GM21529 (cell line): Measurements from ENCODE around the gene HDC.
A peak's percentile ranks its signal among the peaks of the same experiment; 100 is the strongest.

Experiments
- ATAC-seq: cut with Tn5 transposase; IDR thresholded peaks from one replicate; pipeline ENCODE4 v1.9.1; 2021; ENCODE audit not compliant: unreplicated experiment

HDC gene

GRCh38 chr15:50265620-50266019 is at the start of gene HDC:
HDC (minus strand) TSS chr15:50265726; CDS start chr15:50265623, 103 bp downstream.
- no peak for ATAC-seq

- ATAC-seq = no peak
These were observed 47.1 kb upstream of the HDC start for GRCh38 chr15:50312636-50313035.

DNA sequence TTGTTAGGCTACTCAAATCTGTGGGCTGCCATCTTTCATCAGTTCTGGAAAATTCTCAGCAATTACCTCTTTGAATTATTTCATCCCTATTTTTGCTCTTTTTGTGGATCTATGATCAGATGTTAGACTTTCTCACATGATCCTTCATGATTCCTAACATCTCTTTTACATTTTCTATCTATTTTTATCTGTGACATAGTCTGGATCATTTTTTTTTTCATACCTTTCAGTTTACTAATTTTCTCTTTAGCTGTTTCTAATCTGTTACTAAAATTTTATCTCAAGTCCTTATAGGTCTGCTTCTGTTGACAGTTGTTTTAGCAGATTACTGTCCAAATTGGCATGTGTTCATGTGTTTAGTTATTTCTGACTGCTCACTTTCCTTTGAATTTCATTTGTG is 42.3 kb upstream of the HDC start:
- ATAC-seq = no peak

DNA sequence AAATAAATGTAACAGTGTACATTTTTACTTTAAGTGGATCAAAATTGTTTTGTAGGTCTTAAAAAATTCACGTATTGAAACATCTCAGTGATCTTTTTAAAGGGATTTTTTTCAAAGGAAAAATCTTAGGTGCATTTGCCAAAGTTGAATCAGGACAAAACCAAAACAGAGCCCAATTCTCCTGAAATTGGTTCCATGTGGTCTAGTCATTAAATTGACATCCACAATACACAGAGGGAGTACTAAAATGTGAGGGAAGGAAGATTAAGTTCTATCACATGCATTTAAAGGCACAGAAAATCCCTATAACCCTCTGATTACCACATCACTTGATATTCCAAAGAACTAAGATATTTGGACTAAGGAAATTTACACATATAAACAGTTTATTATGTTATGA is 39.3 kb upstream of the HDC start:
- no peak for ATAC-seq

DNA sequence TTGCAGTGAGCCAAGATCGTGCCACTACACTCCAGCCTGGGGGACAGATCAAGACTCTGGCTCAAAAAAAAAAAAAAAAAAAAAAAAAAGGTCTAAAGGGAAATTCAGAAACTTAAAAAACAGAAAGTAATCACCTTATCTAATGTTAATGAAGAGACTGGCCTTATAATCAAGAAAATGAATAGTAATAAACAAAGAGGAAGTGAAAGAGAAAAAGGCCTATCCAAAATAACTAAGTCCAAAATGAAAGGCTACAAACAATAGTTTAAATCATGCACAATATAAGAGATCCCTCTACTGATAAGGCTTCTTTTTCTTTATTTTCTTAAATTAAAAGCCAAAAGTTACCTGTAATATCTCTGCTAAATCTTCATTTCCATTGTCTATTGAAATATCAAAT is 37.1 kb upstream of the HDC start:
- peak; percentile 65 for ATAC-seq

- no peak for ATAC-seq
These were observed 32.8 kb upstream of the HDC start for GRCh38 chr15:50298340-50298739.

GRCh38 chr15:50295966-50296365 is 30.4 kb upstream of the HDC start:
- ATAC-seq = no peak

- ATAC-seq = no peak
These were observed 24.2 kb upstream of the HDC start for GRCh38 chr15:50289749-50290148.

DNA sequence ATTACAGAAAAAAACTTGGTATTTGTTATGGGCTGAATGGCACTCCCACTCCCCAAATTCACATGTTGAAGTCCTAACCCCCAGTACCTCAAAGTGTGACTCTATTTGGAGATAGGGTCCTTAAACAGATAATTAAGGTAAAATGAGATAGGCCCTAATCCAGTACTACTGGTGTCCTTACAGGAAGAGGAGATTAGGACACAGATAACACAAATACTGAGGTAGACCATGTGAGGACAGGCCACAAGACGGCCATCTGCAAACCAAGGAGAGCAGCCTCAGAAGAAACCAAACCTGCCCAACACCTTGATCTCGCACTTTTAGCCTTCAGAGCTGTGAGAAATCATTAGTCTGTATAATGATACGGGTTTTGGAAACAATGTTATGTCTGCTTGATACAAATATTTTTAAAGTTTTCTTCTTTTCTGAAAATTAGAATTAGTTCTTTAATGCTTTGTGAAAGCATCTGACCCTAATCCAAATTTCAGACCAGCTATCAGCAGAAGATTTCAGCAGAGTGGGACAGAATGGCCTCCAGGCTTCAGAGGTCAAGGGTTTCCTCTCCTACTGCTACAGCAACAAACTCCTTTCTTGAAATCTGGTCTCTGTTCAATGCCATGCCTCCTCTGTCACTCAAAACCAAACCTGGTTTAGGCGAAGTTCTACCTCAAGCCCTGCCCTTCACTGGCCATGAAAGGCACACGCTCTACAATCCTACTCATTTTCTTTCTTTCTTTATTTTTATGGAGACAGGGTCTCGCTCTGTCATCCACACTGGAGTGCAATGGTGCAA is 22.0 kb upstream of the HDC start:
- no peak for ATAC-seq

GRCh38 chr15:50281427-50281826 is 15.9 kb upstream of the HDC start:
- no peak for ATAC-seq

DNA sequence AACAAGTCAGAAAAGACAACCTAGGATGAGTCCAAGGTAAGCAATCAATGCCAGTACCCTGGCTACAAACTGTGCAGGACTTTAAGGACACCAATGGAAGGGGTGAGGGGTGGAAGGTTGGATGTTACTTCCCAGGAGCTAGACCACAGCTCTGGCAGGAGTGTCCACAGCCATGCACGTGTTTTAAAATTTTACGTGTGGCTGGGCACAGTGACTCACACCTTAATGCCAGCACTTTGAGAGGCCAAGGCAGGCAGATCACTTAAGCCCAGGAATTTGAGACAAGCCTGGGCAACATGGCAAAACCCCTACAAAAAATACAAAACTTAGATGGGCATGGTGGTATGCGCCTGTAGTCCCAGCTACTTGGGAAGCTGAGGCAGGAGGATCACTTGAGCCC is 14.7 kb upstream of the HDC start:
- ATAC-seq = no peak

GRCh38 chr15:50278496-50278895 is 13.0 kb upstream of the HDC start:
- no peak for ATAC-seq

DNA sequence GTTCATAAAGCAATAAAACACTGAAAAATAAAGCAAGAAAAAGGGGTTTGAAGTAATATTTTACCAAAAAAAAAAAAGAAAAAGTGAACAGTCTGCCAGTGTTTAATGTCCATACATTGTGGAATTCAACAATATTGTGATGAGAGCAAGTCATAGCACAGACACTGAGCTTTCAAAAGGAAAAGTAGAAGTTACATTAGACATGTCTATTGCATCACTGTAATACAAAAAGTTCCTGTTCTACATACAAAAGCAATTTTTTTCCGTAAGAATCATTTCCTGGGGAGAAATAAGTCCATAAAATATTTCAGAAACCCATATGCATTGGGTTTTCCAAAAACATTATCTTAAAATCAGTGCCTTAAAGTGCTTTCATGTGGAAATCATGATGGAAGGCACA is 11.8 kb upstream of the HDC start:
- no peak for ATAC-seq

DNA sequence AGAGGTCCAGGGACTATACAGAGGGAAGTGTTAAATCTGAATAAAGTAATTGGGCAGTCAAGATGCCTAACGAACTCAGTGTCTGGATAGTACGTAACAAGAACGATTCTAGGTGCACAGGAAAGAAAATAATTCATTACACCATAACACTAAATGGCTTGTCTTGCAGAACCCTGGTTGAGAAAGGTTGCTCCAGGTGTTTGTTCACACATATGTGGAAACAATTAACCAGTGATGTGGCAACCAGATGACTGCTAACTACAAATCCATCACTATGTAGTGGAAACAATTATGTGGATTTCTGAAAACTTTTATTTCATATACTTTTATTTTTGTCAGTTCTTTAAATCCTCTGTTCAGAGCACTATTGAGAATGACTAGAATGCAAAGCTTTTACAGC is 10.4 kb upstream of the HDC start:
- no peak for ATAC-seq

- no peak for ATAC-seq
These were observed 9.6 kb upstream of the HDC start for GRCh38 chr15:50275091-50275490.

- ATAC-seq = no peak
These were observed 2.1 kb upstream of the HDC start for GRCh38 chr15:50267577-50267976.

- no peak for ATAC-seq
These were observed 3.0 kb downstream of the HDC start for GRCh38 chr15:50262533-50262932.

- ATAC-seq = no peak
These were observed 3.5 kb downstream of the HDC start for GRCh38 chr15:50261981-50262380.

DNA sequence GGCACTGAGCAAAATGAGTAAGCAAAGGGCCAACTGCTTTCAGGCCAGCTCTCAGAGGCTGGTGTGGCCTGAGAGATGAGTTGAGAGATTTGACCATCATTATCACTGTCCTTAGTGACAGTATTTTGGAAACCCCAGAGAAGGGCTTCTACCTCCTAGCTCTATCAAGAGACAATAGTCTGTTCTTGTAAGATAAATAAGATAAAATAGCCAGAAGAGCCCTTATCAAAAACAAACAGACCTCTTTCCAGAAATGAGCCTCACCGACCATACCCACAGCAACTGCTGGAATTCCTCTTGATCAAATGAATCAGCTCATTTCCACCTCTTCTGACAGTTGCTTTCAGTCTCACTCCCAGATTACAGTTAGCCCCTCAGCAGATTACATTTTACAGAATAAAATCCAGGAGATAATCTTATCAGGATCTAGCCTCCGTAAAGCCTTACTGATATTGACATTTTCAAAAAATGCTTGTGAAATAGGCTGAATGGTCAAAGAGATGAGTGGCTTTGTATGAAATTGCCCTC is 4.5 kb downstream of the HDC start:
- peak; percentile 42 for ATAC-seq

GRCh38 chr15:50259276-50259675 is 6.2 kb downstream of the HDC start:
- no peak for ATAC-seq

DNA sequence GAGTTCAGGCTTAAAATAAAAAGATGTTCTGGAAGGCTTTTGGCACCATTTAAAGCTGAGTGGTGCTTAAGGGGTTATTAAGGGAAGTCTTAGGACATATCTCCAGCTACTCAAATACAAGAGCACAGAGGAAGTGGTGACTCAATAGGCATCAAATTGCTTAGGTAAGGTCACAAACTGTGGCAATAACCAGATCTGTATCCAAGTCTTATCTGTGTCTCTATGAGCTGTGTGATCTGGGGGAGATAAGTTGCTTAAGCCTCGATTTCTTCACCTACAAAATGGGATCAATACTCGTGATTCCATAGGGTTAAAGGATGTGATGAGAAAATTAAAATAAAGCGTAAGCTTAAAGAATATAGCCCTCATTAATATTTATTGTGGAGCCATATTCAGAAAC is 7.6 kb downstream of the HDC start:
- ATAC-seq = no peak

GRCh38 chr15:50257332-50257731 is 8.2 kb downstream of the HDC start:
- no peak for ATAC-seq
